UCSD-AML1 (cell line): ENCODE data around the gene DTX3.
"Not testable (repeated sequence)": the region's sequence is repeated elsewhere in the genome, so short reads cannot be mapped to it uniquely, and the experiment has no call there.

ENCODE experiments used
- DNase-seq: peaks from one replicate; lab custom pipeline; 2025; ENCODE audit not compliant: unreplicated experiment; lab: John Stamatoyannopoulos, UW

Gene DTX3

GRCh38 chr12:57583008-57583831 lies 21.4 kb upstream of the DTX3 start:
- peak; percentile 34 for DNase-seq

- DNase-seq, result no peak
Observed at GRCh38 chr12:57584050-57584449, 20.6 kb upstream of the DTX3 start.

GRCh38 chr12:57584690-57585089 lies 19.9 kb upstream of the DTX3 start:
- DNase-seq, result no peak

GRCh38 chr12:57585156-57585555 lies 19.5 kb upstream of the DTX3 start:
- no peak for DNase-seq

- DNase-seq, result no peak
Observed at GRCh38 chr12:57586128-57586527, 18.5 kb upstream of the DTX3 start.

- no peak for DNase-seq
Observed at GRCh38 chr12:57586832-57587429, 17.7 kb upstream of the DTX3 start.

GRCh38 chr12:57588951-57589610 lies 15.5 kb upstream of the DTX3 start:
- not testable (repeated sequence) for DNase-seq

GRCh38 chr12:57590479-57590863 lies 14.2 kb upstream of the DTX3 start:
- DNase-seq, result no peak

GRCh38 chr12:57590864-57591781 lies 13.5 kb upstream of the DTX3 start, which contains the start of gene PIP4K2C:
Gene PIP4K2C (plus strand): TSS chr12:57591192. CDS start chr12:57591290, 98 bp downstream.
- DNase-seq, result peak; percentile 84

GRCh38 chr12:57591782-57592325 lies 12.8 kb upstream of the DTX3 start:
- no peak for DNase-seq

GRCh38 chr12:57592551-57593165 lies 12.0 kb upstream of the DTX3 start:
- no peak for DNase-seq

GRCh38 chr12:57593187-57593586 lies 11.4 kb upstream of the DTX3 start:
- DNase-seq, result no peak

GRCh38 chr12:57600395-57600794 lies 4.2 kb upstream of the DTX3 start:
- DNase-seq, result no peak

- no peak for DNase-seq
Observed at GRCh38 chr12:57602544-57602943, 2.1 kb upstream of the DTX3 start.

GRCh38 chr12:57603324-57603723 lies 1.3 kb upstream of the DTX3 start:
- DNase-seq, result no peak

- DNase-seq, result no peak
Observed at GRCh38 chr12:57603815-57604453, 690 bp upstream of the DTX3 start.

GRCh38 chr12:57604992-57605810 lies 577 bp downstream of the DTX3 start:
- no peak for DNase-seq

- no peak for DNase-seq
Observed at GRCh38 chr12:57605811-57606311, 1.2 kb downstream of the DTX3 start.

GRCh38 chr12:57606399-57606798 lies 1.8 kb downstream of the DTX3 start:
- no peak for DNase-seq
